SK-N-SH (cell line): ENCODE data around the gene FGF5. TPM values are rescaled to one million over a fixed set of nuclear protein-coding genes. Genes with fewer than 3 reads are reported as not detected.

Experiments used
- CTCF ChIA-PET: fragments of 300-600, 350-600 bp; formaldehyde crosslinking; extraction: SDS; loops from one replicate; lab custom pipeline; 2021; lab: Yijun Ruan, JAX
- POLR2A ChIA-PET: fragments of 350-600 bp; sonication (Branson Sonifier 250); formaldehyde crosslinking; extraction: SDS; loops from one replicate; lab custom pipeline; 2020; ENCODE audit warnings: antibody characterized with exemption, inconsistent platforms; lab: Yijun Ruan, JAX
- DNase-seq: peaks from one replicate; pipeline ENCODE4 v3.0.0; 2012
- H2AFZ ChIP-seq: fragments of 200-600 bp; sonication (generic); 2 replicates; pipeline ENCODE4 v1.8.1; 2016; ENCODE audit warnings: antibody characterized with exemption, mild to moderate bottlenecking, low read depth
- H3F3A ChIP-seq: fragments of 200-600 bp; sonication (generic); replicated peaks from 2 replicates; pipeline ENCODE3; 2016; ENCODE audit warnings: antibody characterized with exemption, mild to moderate bottlenecking; ENCODE audit not compliant: insufficient read depth
- H3K27ac ChIP-seq, 2 experiments: fragments of 200-500 bp in 1 of 2; fragments of 200-600 bp in 1 of 2; sonication (Bioruptor generic) in 1 of 2; sonication (generic), shearing (Covaris generic) in 1 of 2; 2 replicates each; pipeline versions ENCODE4 v1.5.1 to v1.6.1; 2014 to 2016; ENCODE audit warnings: low read depth in 2 of 2, inconsistent platforms in 1 of 2, low read length in 1 of 2, mild to moderate bottlenecking in 1 of 2, mixed read lengths in 1 of 2
- H3K27me3 ChIP-seq: fragments of 200-600 bp; sonication (generic), shearing (Covaris generic); 2 replicates; pipeline ENCODE4 v1.6.1; 2016; ENCODE audit warnings: mixed run types; ENCODE audit not compliant: insufficient read depth
- H3K36me3 ChIP-seq, 2 experiments: fragments of 200-500 bp in 1 of 2; fragments of 200-600 bp in 1 of 2; sonication (Bioruptor generic) in 1 of 2; sonication (generic) in 1 of 2; replicated peaks in 1 of 2; 2 replicates each; pipeline versions ENCODE3 to v1.5.1; 2014 to 2016; ENCODE audit warnings: low read length in 1 of 2, mild to moderate bottlenecking in 1 of 2; ENCODE audit not compliant: insufficient read depth in 2 of 2, control insufficient read depth in 1 of 2
- H3K4me1 ChIP-seq, 2 experiments: fragments of 200-500 bp in 1 of 2; fragments of 200-600 bp in 1 of 2; sonication (Bioruptor generic) in 1 of 2; sonication (generic), shearing (Covaris generic) in 1 of 2; 2 replicates each; pipeline versions ENCODE4 v1.5.1 to v1.6.1; 2014 to 2016; ENCODE audit warnings: low read depth in 1 of 2, low read length in 1 of 2, mixed run types in 1 of 2; ENCODE audit not compliant: insufficient read depth in 2 of 2, control insufficient read depth in 1 of 2
- H3K4me2 ChIP-seq: fragments of 200-600 bp; sonication (generic), shearing (Covaris generic); 2 replicates; pipeline ENCODE4 v1.6.1; 2017; ENCODE audit warnings: mixed run types
- H3K4me3 ChIP-seq, 2 experiments: fragments of 200-500 bp in 1 of 2; fragments of 200-600 bp in 1 of 2; sonication (Bioruptor generic) in 1 of 2; sonication (generic), shearing (Covaris generic) in 1 of 2; 2 replicates each; pipeline versions ENCODE4 v1.5.1 to v1.8.1; 2014 to 2016; ENCODE audit warnings: low read depth in 2 of 2, inconsistent platforms in 1 of 2, low read length in 1 of 2, mild to moderate bottlenecking in 1 of 2, mixed read lengths in 1 of 2, moderate library complexity in 1 of 2
- H3K79me2 ChIP-seq: fragments of 200-600 bp; sonication (generic); 2 replicates; pipeline ENCODE4 v1.8.1; 2017; ENCODE audit warnings: mild to moderate bottlenecking; ENCODE audit not compliant: insufficient read depth
- H3K9ac ChIP-seq: fragments of 200-600 bp; sonication (generic); 2 replicates; pipeline ENCODE4 v1.6.1; 2017; ENCODE audit warnings: mixed run types
- H3K9me2 ChIP-seq: fragments of 200-600 bp; sonication (generic); 2 replicates; pipeline ENCODE4 v1.6.1; 2017; ENCODE audit warnings: mixed run types
- H3K9me3 ChIP-seq: fragments of 200-600 bp; sonication (generic); 2 replicates; pipeline ENCODE4 v1.6.1; 2017; ENCODE audit warnings: mixed run types, mild to moderate bottlenecking, moderate library complexity
- H4K20me1 ChIP-seq: fragments of 200-600 bp; sonication (generic); 2 replicates; pipeline ENCODE4 v1.6.1; 2017; ENCODE audit warnings: mild to moderate bottlenecking, mixed run types; ENCODE audit not compliant: insufficient read depth
- CHD2 ChIP-seq: fragments of 150-350 bp; IDR thresholded peaks from 2 replicates; pipeline ENCODE4 v1.6.1; 2018; ENCODE audit warnings: low read length; ENCODE audit not compliant: partially characterized antibody
- ELF1 ChIP-seq: IDR thresholded peaks from 2 replicates; pipeline ENCODE4 v1.4.0; 2012
- EZH2phosphoT487 ChIP-seq: fragments of 200-600 bp; sonication (generic); IDR thresholded peaks from 2 replicates; pipeline ENCODE4 v1.6.1; 2017; ENCODE audit warnings: low read depth, mixed run types, mild to moderate bottlenecking, antibody characterized with exemption, moderate library complexity, borderline replicate concordance
- FOSL2 ChIP-seq: IDR thresholded peaks from 2 replicates; pipeline ENCODE4 v1.4.0; 2012; ENCODE audit warnings: low read depth, mild to moderate bottlenecking, moderate library complexity, borderline replicate concordance
- FOXJ3 ChIP-seq: sonication (generic); formaldehyde crosslinking; IDR thresholded peaks from 2 replicates; pipeline ENCODE4 v1.5.1; 2020; ENCODE audit warnings: mild to moderate bottlenecking, missing genetic modification reagents
- FOXM1 ChIP-seq: IDR thresholded peaks from 2 replicates; pipeline ENCODE4 v1.4.0; 2012; ENCODE audit warnings: low read depth, mild to moderate bottlenecking
- GATA2 ChIP-seq: sonication (generic); formaldehyde crosslinking; IDR thresholded peaks from 2 replicates; pipeline ENCODE4 v1.5.0; 2020; ENCODE audit warnings: mild to moderate bottlenecking, missing genetic modification reagents
- IRF3 ChIP-seq: fragments of 150-350 bp; IDR thresholded peaks from 2 replicates; pipeline ENCODE4 v1.6.1; 2016; ENCODE audit warnings: mild to moderate bottlenecking, low read depth, low read length
- MAX ChIP-seq: IDR thresholded peaks from 2 replicates; pipeline ENCODE4 v1.4.0; 2012; ENCODE audit warnings: low read depth
- MEF2A ChIP-seq: IDR thresholded peaks from 2 replicates; pipeline ENCODE4 v1.4.0; 2012; ENCODE audit warnings: low read depth, borderline replicate concordance
- MXI1 ChIP-seq: IDR thresholded peaks from 2 replicates; pipeline ENCODE4 v1.6.1; 2012; ENCODE audit warnings: mild to moderate bottlenecking, low read depth, low read length, improper control_type of control experiment
- NRF1 ChIP-seq: IDR thresholded peaks from 2 replicates; pipeline ENCODE4 v1.6.1; 2012; ENCODE audit warnings: low read depth, mild to moderate bottlenecking, low read length
- PBX3 ChIP-seq: IDR thresholded peaks from 2 replicates; pipeline ENCODE4; 2012
- POLR2AphosphoS5 ChIP-seq: IDR thresholded peaks from 2 replicates; pipeline ENCODE4 v1.6.1; 2012; ENCODE audit warnings: low read depth, low read length
- RCOR1 ChIP-seq: fragments of 150-350 bp; IDR thresholded peaks from 2 replicates; pipeline ENCODE4 v1.6.1; 2017; ENCODE audit warnings: antibody characterized with exemption, low read length
- RXRA ChIP-seq: IDR thresholded peaks from 2 replicates; pipeline ENCODE4 v1.4.0; 2012; ENCODE audit warnings: low read depth, mild to moderate bottlenecking, borderline replicate concordance
- SIN3A ChIP-seq: IDR thresholded peaks from 2 replicates; pipeline ENCODE4 v1.6.1; 2012; ENCODE audit warnings: low read depth, mild to moderate bottlenecking, low read length, moderate library complexity, borderline replicate concordance
- TCF12 ChIP-seq: IDR thresholded peaks from 2 replicates; pipeline ENCODE4 v1.4.0; 2012
- YY1 ChIP-seq: IDR thresholded peaks from 2 replicates; pipeline ENCODE4 v1.4.0; 2012; ENCODE audit warnings: low read depth, mild to moderate bottlenecking
- ZBTB33 ChIP-seq: IDR thresholded peaks from 2 replicates; pipeline ENCODE4 v1.4.0; 2012; ENCODE audit warnings: low read depth, borderline replicate concordance
- WGBS: methylation state at CpG from one replicate; pipeline ENCODE4 v1.1.6; 2017; ENCODE audit warnings: low lambda C conversion rate; 5-methylcytosine and 5-hydroxymethylcytosine counted together
- polyA plus RNA-seq, 3 experiments: library from polyadenylated mRNA; depleted of rRNA; stranded (reverse); fragments of >200 nt; gene quantifications; 2 replicates each; pipeline ENCODE4 v1.2.3, GENCODE V29; 2012

Gene FGF5
- polyA plus RNA-seq, 1 of the 3 experiments (the other 2 are of a cell fraction), result 17.7 TPM

- no peak for DNase-seq
- Histone ChIP-seq H3K9me3 (no peaks in the 10 kb centered on the region), H3F3A (no peaks in the 10 kb centered on the region), H2AFZ (no peak overlapping the region), H3K9ac (no peak overlapping the region), H3K27ac (no peak overlapping the region), H3K9me2 (no peaks in the 10 kb centered on the region), H3K4me3 (no peak overlapping the region), H3K4me2 (no peak overlapping the region), H4K20me1 (no peaks in the 10 kb centered on the region), H3K79me2 (no peaks in the 10 kb centered on the region), H3K27me3 (no peaks in the 10 kb centered on the region), H3K36me3 (no peaks in the 10 kb centered on the region), H3K4me1 (peaks cover 0 to 16% of the 10 kb centered on the region in 2 experiments; a peak in 2 of 4 replicates)
- no peak for TF ChIP-seq YY1
- TF ChIP-seq TCF12, result no peak
- TF ChIP-seq POLR2AphosphoS5, result no peak
- TF ChIP-seq RCOR1, result no peak
- TF ChIP-seq MAX, result no peak
- no peak for TF ChIP-seq FOXM1
- TF ChIP-seq PBX3, result no peak
- TF ChIP-seq SIN3A, result no peak
- TF ChIP-seq MEF2A, result no peak
- TF ChIP-seq EZH2phosphoT487, result no peak
- no peak for TF ChIP-seq GATA2 (CRISPR knock-in tag)
- TF ChIP-seq MXI1, result no peak
- no peak for TF ChIP-seq ELF1
- TF ChIP-seq ZBTB33, result no peak
- no peak for TF ChIP-seq RXRA
- ChIA-PET POLR2A (no interaction called here), CTCF (interaction anchor here (0.9 kb wide), 1 partner anchor 108 kb away, joined by 3 read pairs; no protein-coding TSS in a partner anchor)
These were observed 38.0 kb upstream of the FGF5 start for GRCh38 chr4:80228460-80228859.

- WGBS, result 78% methylated on average over 2 of the region's 2 CpGs
- ChIA-PET POLR2A (no interaction called here), CTCF (interaction anchor here (0.9 to 1.3 kb wide), 2 partner anchors 36 to 108 kb away, joined by 3 to 4 read pairs; no protein-coding TSS in a partner anchor)
- H3K9me3 ChIP-seq, result no peaks in the 10 kb centered on the region
- H3K27ac ChIP-seq, result no peak overlapping the region
- H3K4me3 ChIP-seq, result no peak overlapping the region
- no peaks in the 10 kb centered on the region for H3K36me3 ChIP-seq
- H3K9me2 ChIP-seq, result no peaks in the 10 kb centered on the region
- no peak overlapping the region for H3K9ac ChIP-seq
- H3K4me2 ChIP-seq, result no peak overlapping the region
- H3K27me3 ChIP-seq, result no peaks in the 10 kb centered on the region
- H3F3A ChIP-seq, result peaks cover 5% of the 10 kb centered on the region
- no peak for DNase-seq
- H4K20me1 ChIP-seq, result no peaks in the 10 kb centered on the region
- no peak overlapping the region for H2AFZ ChIP-seq
- H3K4me1 ChIP-seq, result peaks cover 0 to 20% of the 10 kb centered on the region in 2 experiments; a peak in 3 of 4 replicates
- no peaks in the 10 kb centered on the region for H3K79me2 ChIP-seq
- TF ChIP-seq IRF3 (no peak), RXRA (no peak), NRF1 (no peak), ELF1 (no peak), CHD2 (no peak), GATA2 (CRISPR knock-in tag) (no peak), FOSL2 (no peak), FOXJ3 (CRISPR knock-in tag) (no peak), PBX3 (no peak)
These were observed 37.3 kb upstream of the FGF5 start for GRCh38 chr4:80229128-80229527.
